Measurements from ENCODE around the gene TMEM237. TPM values are rescaled to one million over a fixed set of nuclear protein-coding genes. Genes with fewer than 3 reads are reported as not detected.

The TMEM237 gene
- total and polyA plus RNA-seq, 10 donors: 3.0 to 12.7 (median 6.3) TPM

DNA sequence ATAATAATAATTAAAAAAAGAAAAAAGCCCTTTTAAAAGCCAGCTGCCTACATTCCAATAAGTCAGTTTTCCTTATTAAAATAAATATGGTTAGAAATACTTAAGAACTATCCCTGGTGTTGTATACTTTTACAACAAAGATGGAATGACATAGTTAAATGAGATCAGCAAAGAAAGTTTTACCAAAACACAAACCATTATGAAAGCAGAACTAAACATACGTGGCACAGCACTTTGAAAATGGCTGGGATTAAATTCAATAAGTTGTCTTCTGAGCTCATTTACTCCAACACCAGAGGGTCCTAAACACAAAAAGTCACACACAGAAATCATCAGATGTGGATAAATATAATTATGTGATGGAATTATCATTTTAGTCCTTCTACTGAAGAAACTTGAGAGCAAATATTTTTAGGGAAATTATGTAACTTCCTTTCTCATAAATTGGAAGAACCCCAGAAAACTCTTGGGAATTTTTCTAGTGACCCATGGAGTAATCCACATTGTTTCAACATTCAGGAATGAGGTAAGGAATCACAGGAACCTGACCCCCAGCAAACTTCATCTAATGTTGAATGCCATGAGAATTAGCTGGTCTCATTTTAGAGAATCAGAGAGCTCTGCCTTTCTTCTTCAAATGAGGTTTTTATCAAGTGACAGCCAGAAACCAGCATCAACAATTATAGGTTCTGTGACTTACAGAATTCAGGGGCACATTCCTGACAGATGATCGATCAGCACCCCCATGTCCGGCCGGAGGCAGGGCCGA is 11.5 kb upstream of the TMEM237 start:
- Histone ChIP-seq H3K4me1 (peaks cover 0 to 9% (median 0%) of the 10 kb centered on the region in 6 donors), H3K4me3 (no peak overlapping the region), H3K27me3 (replicated peaks in 1 of 7) (peaks cover 0 to 9% (median 0%) of the 10 kb centered on the region in 7 donors), H3K9me3 (no peaks in the 10 kb centered on the region), H3K27ac (no peak overlapping the region), H3K36me3 (no peaks in the 10 kb centered on the region)
- DNase-seq: no peak
- WGBS, 5 donors: 63 to 85% (median 81%) methylated on average over 5 of the region's 5 CpGs
- TF ChIP-seq POLR2A (IDR thresholded peaks at IDR 0.05) (no peak), POLR2AphosphoS5 (IDR thresholded peaks at IDR 0.05) (no peak)
- TF ChIP-seq, protein P1, sequence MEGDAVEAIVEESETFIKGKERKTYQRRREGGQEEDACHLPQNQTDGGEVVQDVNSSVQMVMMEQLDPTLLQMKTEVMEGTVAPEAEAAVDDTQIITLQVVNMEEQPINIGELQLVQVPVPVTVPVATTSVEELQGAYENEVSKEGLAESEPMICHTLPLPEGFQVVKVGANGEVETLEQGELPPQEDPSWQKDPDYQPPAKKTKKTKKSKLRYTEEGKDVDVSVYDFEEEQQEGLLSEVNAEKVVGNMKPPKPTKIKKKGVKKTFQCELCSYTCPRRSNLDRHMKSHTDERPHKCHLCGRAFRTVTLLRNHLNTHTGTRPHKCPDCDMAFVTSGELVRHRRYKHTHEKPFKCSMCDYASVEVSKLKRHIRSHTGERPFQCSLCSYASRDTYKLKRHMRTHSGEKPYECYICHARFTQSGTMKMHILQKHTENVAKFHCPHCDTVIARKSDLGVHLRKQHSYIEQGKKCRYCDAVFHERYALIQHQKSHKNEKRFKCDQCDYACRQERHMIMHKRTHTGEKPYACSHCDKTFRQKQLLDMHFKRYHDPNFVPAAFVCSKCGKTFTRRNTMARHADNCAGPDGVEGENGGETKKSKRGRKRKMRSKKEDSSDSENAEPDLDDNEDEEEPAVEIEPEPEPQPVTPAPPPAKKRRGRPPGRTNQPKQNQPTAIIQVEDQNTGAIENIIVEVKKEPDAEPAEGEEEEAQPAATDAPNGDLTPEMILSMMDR (IDR thresholded peaks at IDR 0.05 in 8 of 11, conservative IDR thresholded peaks at IDR 0.05 in 3 of 11): no peak
- intact Hi-C loops (cut with DNase I; ENCODE audit: low total_unique reads): no loop called here

GRCh38 chr2:201653221-201653620 is 9.9 kb upstream of the TMEM237 start:
- no peaks in the 10 kb centered on the region for H3K36me3 ChIP-seq
- no peak overlapping the region for H3K4me3 ChIP-seq
- intact Hi-C loops (cut with DNase I; ENCODE audit: low total_unique reads): no loop called here
- H3K4me1 ChIP-seq: peaks cover 0 to 9% (median 0%) of the 10 kb centered on the region in 6 donors
- DNase-seq: no peak
- 79 to 86% (median 81%) methylated on average over 6 of the region's 6 CpGs for WGBS, 5 donors
- TF ChIP-seq, protein P1 (IDR thresholded peaks at IDR 0.05 in 8 of 11, conservative IDR thresholded peaks at IDR 0.05 in 3 of 11): no peak
- TF ChIP-seq POLR2AphosphoS5 (IDR thresholded peaks at IDR 0.05): no peak
- TF ChIP-seq POLR2A (IDR thresholded peaks at IDR 0.05): no peak
- H3K27me3 ChIP-seq (replicated peaks in 1 of 7): peaks cover 0 to 9% (median 0%) of the 10 kb centered on the region in 7 donors
- H3K9me3 ChIP-seq: no peaks in the 10 kb centered on the region
- no peak overlapping the region for H3K27ac ChIP-seq

- peaks cover 0 to under 1% (median 0%) of the 10 kb centered on the region in 6 donors for H3K4me1 ChIP-seq
- 88 to 98% (median 94%) methylated on average over 2 of the region's 2 CpGs for WGBS, 5 donors
- H3K9me3 ChIP-seq: no peaks in the 10 kb centered on the region
- no peak overlapping the region for H3K27ac ChIP-seq
- TF ChIP-seq, protein P1 (IDR thresholded peaks at IDR 0.05 in 8 of 11, conservative IDR thresholded peaks at IDR 0.05 in 3 of 11): no peak
- TF ChIP-seq POLR2AphosphoS5 (IDR thresholded peaks at IDR 0.05) (no peak), POLR2A (IDR thresholded peaks at IDR 0.05) (no peak)
- no peaks in the 10 kb centered on the region for H3K36me3 ChIP-seq
- no peak for DNase-seq
- H3K27me3 ChIP-seq (replicated peaks in 1 of 7): peaks cover 0 to 9% (median 0%) of the 10 kb centered on the region in 7 donors
- intact Hi-C loops (cut with DNase I; ENCODE audit: low total_unique reads): no loop called here
- H3K4me3 ChIP-seq: no peak overlapping the region
Measured at GRCh38 chr2:201649442-201649841, 6.1 kb upstream of the TMEM237 start.

DNA sequence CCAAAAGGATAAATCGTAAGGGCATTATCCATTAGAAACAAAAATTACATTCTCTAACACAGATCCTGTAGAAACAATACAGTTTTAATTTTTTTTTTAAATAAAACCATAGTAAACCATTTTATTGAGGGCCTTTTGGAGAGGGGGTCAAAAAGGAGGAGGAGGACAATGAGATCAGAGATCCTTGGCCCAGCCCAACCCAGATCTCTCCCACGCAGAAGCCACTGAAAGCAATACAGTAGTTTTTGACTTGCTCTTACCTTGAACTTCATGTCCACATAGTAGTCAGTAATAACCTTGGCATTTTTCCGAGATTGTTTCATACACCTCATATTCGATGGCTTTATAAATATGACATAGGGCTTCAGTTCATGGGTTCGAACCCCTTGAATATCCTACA is 4.1 kb upstream of the TMEM237 start:
- peaks cover 0 to 14% (median 10%) of the 10 kb centered on the region in 6 donors for H3K4me1 ChIP-seq
- DNase-seq: no peak
- intact Hi-C loops (cut with DNase I; ENCODE audit: low total_unique reads): no loop called here
- H3K4me3 ChIP-seq: no peak overlapping the region
- TF ChIP-seq, protein P1 (IDR thresholded peaks at IDR 0.05 in 8 of 11, conservative IDR thresholded peaks at IDR 0.05 in 3 of 11): no peak
- TF ChIP-seq POLR2AphosphoS5 (IDR thresholded peaks at IDR 0.05) (no peak), POLR2A (IDR thresholded peaks at IDR 0.05) (no peak)
- peaks cover 0 to 8% (median 0%) of the 10 kb centered on the region in 7 donors for H3K27me3 ChIP-seq (replicated peaks in 1 of 7)
- no peak overlapping the region for H3K27ac ChIP-seq
- no peaks in the 10 kb centered on the region for H3K36me3 ChIP-seq
- H3K9me3 ChIP-seq: no peaks in the 10 kb centered on the region
- 81 to 85% (median 82%) methylated on average over 5 of the region's 5 CpGs for WGBS, 5 donors
